ENCODE data around the gene DSTYK.

- TF ChIP-seq CTCF (IDR thresholded peaks at IDR 0.05) (peak in 2 of 3 donors; percentile 29 to 69), POLR2A (IDR thresholded peaks at IDR 0.05) (peak; percentile 65), EP300 (IDR thresholded peaks at IDR 0.05) (no peak)
Observed at GRCh38 chr1:205121660-205122488, 89.6 kb downstream of the DSTYK start, which contains the start of gene RBBP5.
